GM12874 (cell line): ENCODE data around the gene SPOCD1.

ENCODE experiments used
- TF ChIP-seq, protein P1 (sequence below): IDR thresholded peaks from 2 replicates; pipeline ENCODE4 v1.5.1; 2011; ENCODE audit warnings: low read depth, mild to moderate bottlenecking, control low read depth, low read length, moderate library complexity; ENCODE audit not compliant: insufficient read depth

Gene SPOCD1

DNA sequence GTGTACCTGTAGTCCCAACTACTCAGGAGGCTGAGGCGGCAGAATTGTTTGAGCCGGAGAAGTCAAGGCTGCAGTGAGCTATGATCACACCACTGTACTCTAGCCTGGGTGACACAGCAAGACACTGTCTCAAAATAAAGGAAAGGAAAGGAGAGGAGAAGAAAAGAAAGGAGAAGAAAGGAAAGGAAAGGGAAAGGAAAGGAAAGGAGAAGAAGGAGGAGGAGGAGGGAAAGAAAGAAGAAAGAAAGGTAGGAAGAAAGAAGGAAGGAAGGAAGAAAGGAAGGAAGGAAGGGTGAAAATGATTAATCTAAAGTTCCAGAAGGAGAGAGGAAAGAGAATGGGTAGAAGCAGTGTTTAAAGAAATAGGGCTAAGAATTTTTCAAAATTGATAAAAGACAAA is 12.2 kb downstream of the SPOCD1 start:
- TF ChIP-seq, protein P1, sequence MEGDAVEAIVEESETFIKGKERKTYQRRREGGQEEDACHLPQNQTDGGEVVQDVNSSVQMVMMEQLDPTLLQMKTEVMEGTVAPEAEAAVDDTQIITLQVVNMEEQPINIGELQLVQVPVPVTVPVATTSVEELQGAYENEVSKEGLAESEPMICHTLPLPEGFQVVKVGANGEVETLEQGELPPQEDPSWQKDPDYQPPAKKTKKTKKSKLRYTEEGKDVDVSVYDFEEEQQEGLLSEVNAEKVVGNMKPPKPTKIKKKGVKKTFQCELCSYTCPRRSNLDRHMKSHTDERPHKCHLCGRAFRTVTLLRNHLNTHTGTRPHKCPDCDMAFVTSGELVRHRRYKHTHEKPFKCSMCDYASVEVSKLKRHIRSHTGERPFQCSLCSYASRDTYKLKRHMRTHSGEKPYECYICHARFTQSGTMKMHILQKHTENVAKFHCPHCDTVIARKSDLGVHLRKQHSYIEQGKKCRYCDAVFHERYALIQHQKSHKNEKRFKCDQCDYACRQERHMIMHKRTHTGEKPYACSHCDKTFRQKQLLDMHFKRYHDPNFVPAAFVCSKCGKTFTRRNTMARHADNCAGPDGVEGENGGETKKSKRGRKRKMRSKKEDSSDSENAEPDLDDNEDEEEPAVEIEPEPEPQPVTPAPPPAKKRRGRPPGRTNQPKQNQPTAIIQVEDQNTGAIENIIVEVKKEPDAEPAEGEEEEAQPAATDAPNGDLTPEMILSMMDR = no peak

DNA sequence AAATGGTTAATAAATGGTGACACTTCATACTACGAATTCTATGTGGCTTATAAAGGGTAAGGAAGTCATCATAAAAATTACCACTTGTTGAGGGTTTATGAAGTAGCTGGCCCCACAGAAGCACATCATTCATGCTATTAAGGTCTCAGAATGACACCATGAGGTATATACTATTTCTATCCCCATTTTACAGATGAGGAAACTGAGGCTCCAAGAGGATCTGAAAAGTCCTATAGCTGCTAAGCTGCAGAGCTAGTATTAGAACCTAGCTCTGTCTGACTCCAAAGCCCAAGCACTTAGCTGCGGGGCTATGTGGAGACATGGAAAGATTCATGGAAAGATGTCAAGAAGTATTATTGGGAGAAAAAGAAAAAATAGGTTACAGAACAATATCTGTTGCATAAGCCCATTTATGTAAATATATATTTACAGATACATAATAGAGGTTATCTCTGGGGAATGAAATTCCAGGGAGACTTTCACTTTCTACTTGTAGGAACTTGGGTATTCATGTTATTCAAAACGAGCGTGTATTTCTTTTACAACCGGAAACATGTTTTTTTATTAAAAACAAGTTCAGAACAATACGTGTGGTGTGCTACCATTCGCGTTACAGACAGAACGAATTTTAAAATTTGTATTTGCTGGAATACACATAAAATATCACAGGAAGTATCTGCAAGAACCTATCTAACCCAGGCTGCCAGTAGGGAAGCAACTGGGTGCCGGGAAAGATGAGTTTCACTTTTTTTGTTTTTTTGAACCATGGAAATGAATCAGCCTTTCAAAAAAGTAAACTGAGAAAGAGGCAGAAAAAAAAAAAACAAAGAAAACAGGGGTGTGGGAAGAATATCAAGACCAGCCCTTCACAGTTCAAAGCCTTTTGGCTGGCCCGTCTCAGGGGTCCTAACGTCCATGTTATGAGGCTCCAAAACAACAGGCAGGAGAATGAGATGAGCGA is 13.4 kb downstream of the SPOCD1 start:
- TF ChIP-seq, protein P1 = no peak

DNA sequence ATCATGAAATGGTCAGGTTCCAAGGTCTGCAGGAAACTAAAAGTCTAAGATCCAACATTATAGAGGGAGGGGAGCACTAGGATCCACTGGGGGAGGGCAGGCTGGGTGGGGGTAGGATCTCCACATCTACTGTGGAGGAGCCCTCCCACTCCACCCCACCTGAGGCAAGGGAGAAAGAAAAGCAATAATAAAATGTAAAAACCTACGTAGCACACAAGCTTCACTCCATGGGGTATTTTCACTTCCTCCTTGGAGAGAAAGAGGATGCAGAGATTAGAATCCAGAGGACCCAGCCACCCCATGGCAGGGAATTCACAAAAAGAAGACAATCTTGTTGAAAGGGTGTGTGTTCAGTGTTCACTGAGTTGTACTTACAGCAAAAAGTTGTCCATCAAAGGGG is 14.4 kb downstream of the SPOCD1 start:
- TF ChIP-seq, protein P1 = no peak

DNA sequence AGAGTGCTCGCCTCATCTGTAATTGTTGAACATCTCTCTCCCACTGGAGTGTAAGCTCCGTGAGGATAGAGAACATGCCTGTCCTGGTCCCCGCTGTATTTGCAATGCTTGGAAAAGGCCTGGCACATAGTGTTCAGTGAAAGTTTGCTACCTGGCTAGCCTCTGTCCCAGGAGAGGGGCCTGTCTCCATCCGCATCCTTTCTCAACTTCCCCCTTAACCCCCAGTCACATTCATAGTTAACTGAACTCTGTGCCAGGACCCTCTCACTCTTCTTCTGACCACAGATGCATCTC is 15.2 kb downstream of the SPOCD1 start:
- TF ChIP-seq, protein P1 = no peak

DNA sequence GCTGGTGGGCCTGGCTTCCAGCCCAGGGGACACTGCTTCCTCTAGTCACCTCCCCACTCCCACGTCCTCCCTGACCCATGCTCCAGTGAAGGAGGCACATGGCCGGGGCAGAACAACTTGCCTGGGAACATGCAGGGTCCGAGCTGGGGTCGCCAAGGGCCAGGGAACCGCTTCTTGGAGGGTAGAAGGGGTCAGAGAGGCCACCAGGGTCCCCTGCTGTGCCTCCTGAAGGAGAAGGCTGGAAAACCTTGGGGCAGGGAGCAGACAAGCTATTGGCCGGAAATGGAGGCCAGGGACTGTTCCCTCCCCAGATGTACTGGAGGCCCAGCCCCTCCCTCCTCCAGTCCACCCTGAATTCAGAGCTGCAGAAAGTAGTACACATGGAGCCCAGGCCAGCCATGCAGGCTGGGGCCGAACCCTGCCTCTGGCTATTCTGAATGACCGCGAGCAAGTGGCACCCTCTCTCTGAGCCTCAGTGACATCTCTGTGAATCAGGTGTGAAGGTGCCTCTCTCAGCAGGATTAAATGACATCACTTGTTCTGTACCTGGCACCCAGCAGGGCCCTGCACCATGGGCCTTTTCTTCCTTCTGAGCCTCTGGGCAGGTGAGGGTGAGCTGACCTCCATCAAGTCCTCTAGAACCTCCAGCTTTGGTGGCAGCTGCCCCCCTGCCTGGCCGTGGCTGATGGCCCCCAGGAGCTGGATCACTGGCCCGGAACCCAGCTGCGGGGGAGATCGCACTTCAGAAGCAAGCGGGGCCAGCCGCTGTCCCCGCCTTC is 15.7 kb downstream of the SPOCD1 start:
- TF ChIP-seq, protein P1 = no peak

DNA sequence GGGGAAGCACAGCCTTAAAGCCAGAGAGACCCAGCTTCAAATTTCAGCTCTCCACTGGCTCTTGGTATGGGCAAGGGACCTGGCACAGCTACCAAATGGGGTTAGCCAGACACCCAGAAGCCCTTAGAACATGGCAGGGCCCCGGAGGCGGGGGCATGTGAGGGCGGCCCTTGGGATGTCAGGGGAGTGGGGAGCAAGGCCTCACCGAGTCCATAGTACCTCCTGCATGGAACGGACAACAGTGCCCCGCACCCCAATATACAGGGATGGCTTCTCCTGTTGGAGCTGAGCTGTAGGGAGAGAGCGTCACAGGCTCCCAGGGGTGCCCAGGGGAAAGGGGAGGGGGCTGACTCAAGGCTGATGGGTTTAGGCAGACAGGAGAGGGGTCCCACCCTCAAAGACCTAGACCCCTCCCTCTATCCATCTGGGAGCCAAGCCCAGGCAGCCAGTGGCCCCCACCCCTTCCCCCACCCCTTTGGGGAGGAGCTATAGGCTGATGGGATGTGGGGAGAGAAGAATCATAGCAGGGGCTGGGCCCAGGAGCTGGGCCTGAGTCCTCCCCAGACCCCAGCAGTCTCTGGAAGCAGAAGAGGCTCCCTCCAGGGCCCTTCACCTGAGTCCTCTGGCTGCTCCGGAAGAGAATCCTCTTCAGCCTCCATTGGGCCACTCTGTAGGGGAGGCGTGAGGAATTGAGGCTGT is 16.5 kb downstream of the SPOCD1 start:
- TF ChIP-seq, protein P1 = no peak

DNA sequence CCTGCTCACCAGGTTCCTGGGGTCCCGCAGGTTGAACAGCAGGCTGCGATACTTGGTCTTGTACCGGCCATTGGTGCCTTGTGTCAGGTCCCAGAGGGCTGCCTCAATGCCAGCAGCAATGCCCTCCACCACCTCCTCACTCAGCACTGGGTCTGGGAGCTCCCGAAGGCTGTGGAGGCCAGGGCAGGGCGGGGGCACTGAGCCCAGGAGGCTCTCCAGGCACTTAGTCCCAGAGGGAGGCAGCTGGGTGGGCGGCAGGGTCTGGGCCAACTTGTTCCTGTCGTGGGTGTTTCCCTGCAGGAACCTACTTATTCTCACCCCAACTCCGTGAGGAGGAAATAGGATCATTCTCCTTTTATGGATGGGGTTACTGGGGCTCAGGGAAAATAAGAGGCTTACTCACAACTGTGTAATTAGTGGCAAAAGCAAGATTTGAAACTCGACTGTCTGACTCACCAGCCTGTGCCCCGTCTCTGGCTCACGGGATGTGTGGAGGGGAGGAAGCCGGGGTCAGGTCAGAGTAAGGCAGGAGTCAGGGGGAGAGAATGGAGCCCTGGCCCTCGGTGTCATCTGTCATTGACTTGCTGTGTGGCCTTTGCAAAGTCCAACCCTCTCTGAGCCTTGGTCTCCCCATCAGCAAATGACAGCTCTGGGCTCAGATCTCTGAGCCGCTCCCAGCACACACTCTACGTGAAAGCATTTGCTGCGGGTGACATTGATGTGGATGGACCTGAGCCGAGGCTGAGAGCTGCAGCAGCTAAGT is 17.2 kb downstream of the SPOCD1 start:
- TF ChIP-seq, protein P1 = no peak
